Heart right ventricle (tissue), 16 donors: ENCODE measurements around the gene TJP1. TPM values are rescaled to one million over a fixed set of nuclear protein-coding genes. Genes with fewer than 3 reads are reported as not detected.
"Not testable (repeated sequence)": the region's sequence is repeated elsewhere in the genome, so short reads cannot be mapped to it uniquely, and the experiment has no call there.

Experiments
- ATAC-seq, 8 donors: fragments of 200-7000 bp; cut with Tn5 transposase; one replicate each; pipeline ENCODE4 v1.9.1; 2020; ENCODE audit warnings: mild to moderate bottlenecking in 8 of 8, moderate library complexity in 8 of 8, moderate number of reproducible peaks in 1 of 8
- DNase-seq, 2 donors: peaks; one replicate each; pipeline ENCODE4 v3.0.0-alpha.2; 2020
- H3K27ac ChIP-seq, 10 donors: fragments of 200-600 bp; sonication (generic) in 2 of 10; one replicate each; pipeline versions ENCODE4 v1.5.0 to v1.8.0; 2020 to 2022; ENCODE audit warnings: mild to moderate bottlenecking in 3 of 10
- H3K27me3 ChIP-seq, 7 donors: fragments of 200-600 bp; one replicate each; pipeline ENCODE4 v1.8.0; 2021 to 2022; ENCODE audit warnings: mild to moderate bottlenecking in 2 of 7
- H3K36me3 ChIP-seq, 9 donors: fragments of 200-600 bp; sonication (generic) in 1 of 9; one replicate each; pipeline versions ENCODE4 v1.5.0 to v1.8.0; 2020 to 2022; ENCODE audit warnings: mild to moderate bottlenecking in 2 of 9
- H3K4me1 ChIP-seq, 9 donors: fragments of 200-600 bp; sonication (generic) in 1 of 9; one replicate each; pipeline versions ENCODE4 v1.5.0 to v1.8.0; 2020 to 2022; ENCODE audit warnings: mild to moderate bottlenecking in 4 of 9
- H3K4me3 ChIP-seq, 10 donors: fragments of 200-600 bp; sonication (generic) in 2 of 10; one replicate each; pipeline versions ENCODE4 v1.5.0 to v1.8.0; 2020 to 2022; ENCODE audit warnings: mild to moderate bottlenecking in 7 of 10, moderate library complexity in 2 of 10
- H3K9me3 ChIP-seq, 11 donors: fragments of 200-600 bp in 10 of 11; sonication (generic) in 2 of 11; one replicate each; pipeline versions ENCODE4 v1.5.0 to v1.8.0; 2013 to 2022; ENCODE audit warnings: mild to moderate bottlenecking in 2 of 11, control low read depth in 1 of 11, moderate library complexity in 1 of 11
- CTCF ChIP-seq, 9 donors: fragments of 200-600 bp; sonication (generic) in 2 of 9; IDR thresholded peaks; one replicate each; pipeline versions ENCODE4 v1.5.0 to v1.8.0; 2021 to 2022; ENCODE audit warnings: antibody characterized with exemption in 9 of 9, mild to moderate bottlenecking in 5 of 9, moderate library complexity in 1 of 9
- WGBS, 2 donors: extraction: QIAGEN DNeasy Blood & Tissue Kit; methylation state at CpG; one replicate each; pipeline ENCODE4 v1.1.7; 2013; ENCODE audit warnings: inconsistent platforms in 1 of 2; 5-methylcytosine and 5-hydroxymethylcytosine counted together
- intact Hi-C, 10 donors: fragments of 100-400 bp; cut with DNase I; formaldehyde crosslinking; loops; one replicate each; pipeline versions ENCODE4 v1.11.1 to v1.14.2; 2022
- polyA plus RNA-seq, 2 donors: library from polyadenylated mRNA; stranded (reverse); fragments of 200-250 nt; gene quantifications; one replicate each; pipeline ENCODE4 v1.2.3, GENCODE V29; 2013
- total RNA-seq, 10 donors: library from RNA; stranded (reverse); fragmentation: NEBNext Ultra II Directional in 3 of 10; extraction: Animal tissue kit (Norgen Biotek cat#: 25700) in 3 of 10; gene quantifications; one replicate each; pipeline versions ENCODE4 v1.2.1 to v1.2.4, GENCODE V29; 2021 to 2023
- donor health status: Arrhythmogenic right ventricular cardiomyopathy.
- donor health status: ischemic (EF 13 %, LVEDD 7.1; RV severe dilation, severe dysfunction).
- donor health status: healthy with polysubstance abuse.
- donor health status: DM: no; HTN: yes; CAD: no.
- donor health status: DM: no; HTN: no; CAD: no.
- donor health status: ischemic (EF 25% LVEDD 6.9; RV normal size, moderate dysfunction).
- donor health status: ischemic (EF 25% LVEDD 5.7; RV mildly dilated, moderate dysfunction).
- donor health status: healthy.
- donor health status: DM: yes; HTN: yes; CAD: no.
- donor health status: Ischemic cardiomyopathy.
- donor health status: ischemic (EF 35%, LVEDD 5.7; RV mildly dilated, moderate dysfunction).
- donor health status: nonischemic (EF 11% LVEDD 7.7; RV severe dilation, severe dysfunction).
- donor health status: DM: yes; HTN: yes; CAD: no.
- donor health status: PGD.
- donor health status: ischemic (EF 29% LVEDD 5.4; RV normal size, mild dysfunction).
- donor health status: nonischemic (EF 23%, LVEDD 6.1; RV moderate dilation, normal function).

TJP1 gene
- total and polyA plus RNA-seq, 12 donors = 22.8 to 166 (median 118) TPM

GRCh38 chr15:29672446-29672845 is 149.8 kb downstream of the TJP1 start:
- no peak overlapping the region for H3K4me3 ChIP-seq
- ATAC-seq (no peak), DNase-seq (no peak)
- no peaks in the 10 kb centered on the region for H3K36me3 ChIP-seq
- TF ChIP-seq CTCF (IDR thresholded peaks at IDR 0.05) = no peak
- H3K27me3 ChIP-seq = peaks cover 0 to 29% (median 0%) of the 10 kb centered on the region in 7 donors
- 97 to 98% methylated on average over 5 of the region's 5 CpGs for WGBS, 2 donors
- H3K9me3 ChIP-seq = no peaks in the 10 kb centered on the region
- intact Hi-C loops = loop anchor here in 2 of 10 donors (10.0 kb wide), 1 partner anchor 402 kb away; no protein-coding TSS in a partner anchor
- H3K27ac ChIP-seq = no peak overlapping the region
- peaks cover 0 to 19% (median 7%) of the 10 kb centered on the region in 9 donors for H3K4me1 ChIP-seq

GRCh38 chr15:29672046-29672445 is 150.2 kb downstream of the TJP1 start:
- 97 to 98% methylated on average over 7 of the region's 7 CpGs for WGBS, 2 donors
- Histone ChIP-seq H3K27me3 (peaks cover 0 to 29% (median 0%) of the 10 kb centered on the region in 7 donors), H3K4me1 (peaks cover 0 to 19% (median 7%) of the 10 kb centered on the region in 9 donors)
- DNase-seq, H3K4me3 ChIP-seq, H3K9me3 ChIP-seq, H3K36me3 ChIP-seq, ATAC-seq, H3K27ac ChIP-seq: not testable (repeated sequence)
- intact Hi-C loops = loop anchor here in 2 of 10 donors (10.0 kb wide), 1 partner anchor 403 kb away; no protein-coding TSS in a partner anchor

GRCh38 chr15:29670998-29671981 is 151.0 kb downstream of the TJP1 start:
- Histone ChIP-seq H3K27ac (no peak overlapping the region), H3K36me3 (no peaks in the 10 kb centered on the region), H3K9me3 (no peaks in the 10 kb centered on the region), H3K27me3 (peaks cover 0 to 28% (median 0%) of the 10 kb centered on the region in 7 donors), H3K4me3 (no peak overlapping the region), H3K4me1 (peaks cover 0 to 19% (median 7%) of the 10 kb centered on the region in 9 donors)
- ATAC-seq (no peak), DNase-seq (no peak)
- intact Hi-C loops = loop anchor here in 2 of 10 donors (10.0 kb wide), 1 partner anchor 404 kb away; no protein-coding TSS in a partner anchor
- WGBS, 2 donors = 80 to 81% methylated on average over 13 of the region's 13 CpGs
- no peak for TF ChIP-seq CTCF (IDR thresholded peaks at IDR 0.05)

- Histone ChIP-seq H3K4me3 (no peak overlapping the region), H3K27me3 (peaks cover 0 to 18% (median 4%) of the 10 kb centered on the region in 7 donors), H3K4me1 (peaks cover 0 to 15% (median 7%) of the 10 kb centered on the region in 9 donors), H3K27ac (no peak overlapping the region), H3K36me3 (no peaks in the 10 kb centered on the region), H3K9me3 (no peaks in the 10 kb centered on the region)
- no peak for ATAC-seq
- TF ChIP-seq CTCF (IDR thresholded peaks at IDR 0.05) = no peak
- DNase-seq = no peak
- intact Hi-C loops = loop anchor here in 2 of 10 donors (10.0 kb wide), 1 partner anchor 405 kb away; no protein-coding TSS in a partner anchor
- 92 to 95% methylated on average over 8 of the region's 8 CpGs for WGBS, 2 donors
Observed at GRCh38 chr15:29670266-29670665, 152.0 kb downstream of the TJP1 start.
